ENCODE results near the gene LTA4H.

Gene LTA4H

DNA sequence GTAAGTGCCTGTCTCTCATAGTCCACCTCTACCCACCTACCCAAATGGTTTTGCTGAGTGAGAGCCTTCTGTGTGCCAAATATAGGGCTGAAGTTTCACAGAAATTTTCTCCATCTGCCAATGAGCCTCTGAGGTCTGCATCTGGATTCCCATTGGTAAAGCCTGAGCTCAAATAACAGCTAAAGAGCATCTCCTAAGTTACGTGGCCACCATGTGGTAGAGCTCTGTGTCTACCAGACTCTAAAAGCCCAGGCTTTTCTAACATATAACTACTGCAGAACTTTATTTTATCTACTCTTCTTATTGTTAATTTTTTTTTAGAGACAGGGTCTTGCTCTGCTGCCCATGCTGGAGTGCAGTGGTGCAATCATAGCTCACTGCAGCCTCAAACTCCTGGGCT is 76.3 kb downstream of the LTA4H start:
- Histone ChIP-seq H3K4me2 (no peak overlapping the region), H3K9ac (no peak overlapping the region), H3K27me3 (no peaks in the 10 kb centered on the region), H4K20me1 (no peaks in the 10 kb centered on the region), H3K4me3 (no peak overlapping the region), H3K4me1 (peaks cover 0 to 11% (median 6%) of the 10 kb centered on the region in 10 experiments; a peak in 12 of 20 replicates), H3K36me3 (no peaks in the 10 kb centered on the region), H3K9me3 (replicated peaks in 1 of 11) (no peaks in the 10 kb centered on the region), H3K27ac (no peak overlapping the region)
- no peak for TF ChIP-seq Cebpa-rat (IDR thresholded peaks at IDR 0.05)

- no peak for TF ChIP-seq Cebpa-rat (IDR thresholded peaks at IDR 0.05)
- Histone ChIP-seq H3K4me2 (no peak overlapping the region), H3K9me3 (replicated peaks in 1 of 11) (no peaks in the 10 kb centered on the region), H3K4me1 (peaks cover 0 to 21% (median 0%) of the 10 kb centered on the region in 10 experiments; a peak in 6 of 20 replicates), H3K27me3 (no peaks in the 10 kb centered on the region), H3K4me3 (no peak overlapping the region), H3K9ac (no peak overlapping the region), H3K36me3 (no peaks in the 10 kb centered on the region), H3K27ac (no peak overlapping the region), H4K20me1 (no peaks in the 10 kb centered on the region)
These were observed 78.7 kb downstream of the LTA4H start for GRCh38 chr12:95956557-95957145.

DNA sequence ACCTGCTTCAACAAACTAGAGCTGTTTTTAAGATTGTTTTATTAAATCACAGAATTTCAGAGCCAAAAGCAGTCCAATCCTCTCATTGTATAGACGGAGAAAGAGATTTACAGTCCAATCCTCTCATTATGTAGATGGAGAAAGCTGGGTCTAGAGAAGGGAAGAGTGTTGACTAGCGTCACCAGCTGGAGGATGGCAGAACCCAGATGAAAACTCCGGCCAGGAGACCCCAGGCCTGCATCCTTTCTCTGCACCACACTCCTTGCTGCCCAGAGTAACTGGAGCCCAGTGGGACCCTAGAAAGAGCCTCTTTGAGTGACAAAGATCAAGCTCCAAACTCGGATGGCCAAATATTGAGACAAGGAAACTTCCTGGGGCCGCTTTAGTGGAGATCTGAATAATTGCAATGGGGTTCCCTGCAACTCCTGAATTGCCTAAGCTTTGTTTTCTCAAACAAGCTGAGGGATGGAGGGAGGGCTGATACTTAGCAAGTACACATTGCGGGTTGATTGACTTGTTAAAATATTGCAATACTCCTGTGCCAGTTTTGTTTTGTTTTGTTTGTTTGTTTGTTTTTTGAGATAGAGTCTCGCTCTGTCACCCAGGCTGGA is 79.7 kb downstream of the LTA4H start:
- Histone ChIP-seq H3K27me3 (no peaks in the 10 kb centered on the region), H3K36me3 (no peaks in the 10 kb centered on the region), H3K9ac (no peak overlapping the region), H3K4me3 (no peak overlapping the region), H4K20me1 (no peaks in the 10 kb centered on the region), H3K4me1 (peaks cover 0 to 31% (median 0%) of the 10 kb centered on the region in 10 experiments; a peak in 6 of 20 replicates), H3K27ac (no peak overlapping the region), H3K9me3 (replicated peaks in 1 of 11) (no peaks in the 10 kb centered on the region), H3K4me2 (no peak overlapping the region)
- TF ChIP-seq Cebpa-rat (IDR thresholded peaks at IDR 0.05) = no peak

DNA sequence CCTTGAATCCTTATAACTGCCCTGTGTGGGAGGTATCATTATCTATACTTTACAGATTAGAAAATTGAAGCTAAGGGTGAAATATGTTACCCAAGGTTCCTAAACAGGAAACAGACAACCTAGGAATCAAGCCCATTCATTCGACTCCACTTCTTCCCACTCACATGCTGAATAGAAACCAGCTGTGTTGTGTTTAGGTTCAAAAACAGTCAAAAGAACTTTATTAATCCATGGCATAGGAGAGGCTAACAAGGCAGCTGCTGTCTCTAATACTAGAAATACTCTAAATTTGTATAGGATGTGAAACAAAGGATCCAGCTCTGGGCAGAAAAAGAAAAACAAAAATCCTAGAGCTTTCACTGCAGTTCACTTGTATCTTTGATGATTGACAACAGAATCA is 82.4 kb downstream of the LTA4H start:
- H3K9ac ChIP-seq = no peak overlapping the region
- H3K9me3 ChIP-seq (replicated peaks in 1 of 11) = no peaks in the 10 kb centered on the region
- H3K4me3 ChIP-seq = no peak overlapping the region
- peaks cover 0 to 42% (median 0%) of the 10 kb centered on the region in 10 experiments; a peak in 6 of 20 replicates for H3K4me1 ChIP-seq
- no peaks in the 10 kb centered on the region for H4K20me1 ChIP-seq
- no peak overlapping the region for H3K27ac ChIP-seq
- H3K4me2 ChIP-seq = peak overlapping the region in 1 of 11 experiments; percentile 8; a peak in 1 of 22 replicates
- no peaks in the 10 kb centered on the region for H3K27me3 ChIP-seq
- no peak for TF ChIP-seq Cebpa-rat (IDR thresholded peaks at IDR 0.05)
- H3K36me3 ChIP-seq = no peaks in the 10 kb centered on the region

GRCh38 chr12:95951515-95951914 is 83.9 kb downstream of the LTA4H start:
- Histone ChIP-seq H3K9me3 (replicated peaks in 1 of 11) (no peaks in the 10 kb centered on the region), H3K4me2 (peak overlapping the region in 3 of 11 experiments; percentile 40 to 74 (median 72); a peak in 6 of 22 replicates), H3K9ac (no peak overlapping the region), H3K27ac (0 out of 22 replicates have a peak overlapping the region, but pooled peaks of 1 of the 11 experiments have one; percentile 4), H4K20me1 (no peaks in the 10 kb centered on the region), H3K4me1 (peaks cover 0 to 42% (median 0%) of the 10 kb centered on the region in 10 experiments; a peak in 6 of 20 replicates), H3K36me3 (no peaks in the 10 kb centered on the region), H3K4me3 (no peak overlapping the region), H3K27me3 (no peaks in the 10 kb centered on the region)
- no peak for TF ChIP-seq Cebpa-rat (IDR thresholded peaks at IDR 0.05)
